ENCODE results near the gene TCF7L2.

Gene TCF7L2

DNA sequence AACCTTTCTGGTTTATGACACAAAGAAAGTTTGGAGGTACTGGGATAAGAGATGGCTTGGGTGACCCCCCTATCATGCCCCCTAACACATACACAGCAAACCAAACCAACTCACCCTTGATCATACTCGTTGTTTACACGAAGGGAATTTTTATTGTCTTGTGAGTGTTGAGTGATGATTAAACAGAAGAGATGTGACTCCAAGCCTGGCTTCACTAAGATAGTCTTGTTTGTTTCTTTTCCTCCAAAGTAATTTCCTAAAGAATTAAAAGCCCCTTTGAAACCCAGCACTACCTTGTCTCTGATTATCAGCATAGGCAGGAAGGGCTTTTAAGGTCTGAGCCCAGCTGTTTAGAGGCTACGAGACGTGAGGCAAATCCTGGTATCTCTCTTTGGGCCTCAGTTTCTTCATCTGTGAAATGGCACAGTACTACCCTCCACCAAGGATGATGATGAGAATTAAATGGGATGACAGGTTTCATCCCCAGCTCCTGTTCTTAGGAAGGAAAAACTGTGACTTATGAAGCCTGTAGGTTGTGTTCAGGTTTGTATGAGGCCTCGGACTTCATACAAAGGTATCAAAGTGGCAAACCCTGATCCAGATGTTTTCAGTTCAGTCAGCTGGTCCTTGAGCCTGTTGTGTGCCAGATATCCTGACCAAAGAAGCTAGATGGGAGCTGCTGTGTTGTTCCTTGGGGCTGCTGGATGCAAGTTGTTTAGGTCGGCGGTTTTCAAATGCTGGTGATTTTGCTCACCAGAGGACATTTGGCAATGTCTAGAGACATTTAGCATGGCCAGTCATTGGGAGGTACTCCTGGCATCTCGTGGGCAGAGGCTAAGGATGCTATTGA, 51.8 kb downstream of the TCF7L2 start:
- Histone ChIP-seq H3K4me1 (ENCODE audit: control insufficient read depth, insufficient read depth, low read depth, low read length) (peaks cover 25% of the 10 kb centered on the region), H2BK12ac (ENCODE audit: low read length in 2 of 2) (no peak overlapping the region), H3K9me3 (ENCODE audit: control insufficient read depth, low read length) (no peaks in the 10 kb centered on the region), H2BK5ac (ENCODE audit: low read depth, low read length, poor library complexity, severe bottlenecking) (no peak overlapping the region), H3K4ac (ENCODE audit: low read depth in 1 of 2, low read length in 2 of 2) (no peak overlapping the region), H2AFZ (ENCODE audit: low read depth, low read length) (no peak overlapping the region), H3K18ac (ENCODE audit: low read depth in 1 of 2, low read length in 2 of 2) (no peak overlapping the region), H2AK5ac (ENCODE audit: low read length, severe bottlenecking) (no peak overlapping the region), H3K27me3 (ENCODE audit: control insufficient read depth in 1 of 2, insufficient read depth in 1 of 2, low read length in 2 of 2) (no peaks in the 10 kb centered on the region), H2BK120ac (ENCODE audit: low read depth, low read length) (peak overlapping the region; percentile 2), H4K91ac (ENCODE audit: low read length) (no peak overlapping the region), H3K9ac (ENCODE audit: low read length) (no peak overlapping the region), H3K23ac (ENCODE audit: low read length in 2 of 2) (no peak overlapping the region), H3K36me3 (ENCODE audit: control insufficient read depth in 1 of 2, insufficient read depth in 2 of 2, low read depth in 1 of 2, low read length in 2 of 2) (peaks cover 0 to 16% of the 10 kb centered on the region in 2 experiments), H3K4me2 (ENCODE audit: low read length, poor library complexity, severe bottlenecking) (no peak overlapping the region), H3K79me1 (replicated peaks; ENCODE audit: low read length, poor library complexity, severe bottlenecking) (peaks cover 34% of the 10 kb centered on the region), H2BK15ac (ENCODE audit: low read depth, poor library complexity, severe bottlenecking) (no peak overlapping the region), H4K8ac (ENCODE audit: low read length) (no peak overlapping the region), H3K14ac (ENCODE audit: low read length in 2 of 2) (no peak overlapping the region), H3K27ac (ENCODE audit: low read length, poor library complexity, severe bottlenecking) (no peak overlapping the region), H3K4me3 (ENCODE audit: insufficient read depth in 1 of 2, low read depth in 1 of 2, low read length in 2 of 2) (no peak overlapping the region)
- peak; percentile 19 for DNase-seq
- WGBS = 94% methylated on average over 6 of the region's 8 CpGs

- Histone ChIP-seq H2AK5ac (ENCODE audit: low read length, severe bottlenecking) (no peak overlapping the region), H3K79me1 (replicated peaks; ENCODE audit: low read length, poor library complexity, severe bottlenecking) (peaks cover 31% of the 10 kb centered on the region)
These were observed 52.4 kb downstream of the TCF7L2 start for GRCh38 chr10:113002449-113002777.

GRCh38 chr10:113003052-113003451, 53.0 kb downstream of the TCF7L2 start:
- Histone ChIP-seq H3K14ac (ENCODE audit: low read length in 2 of 2) (no peak overlapping the region), H4K8ac (ENCODE audit: low read length) (no peak overlapping the region), H3K9me3 (ENCODE audit: control insufficient read depth, low read length) (no peaks in the 10 kb centered on the region), H3K4me1 (ENCODE audit: control insufficient read depth, insufficient read depth, low read depth, low read length) (peaks cover 29% of the 10 kb centered on the region), H3K27me3 (ENCODE audit: control insufficient read depth in 1 of 2, insufficient read depth in 1 of 2, low read length in 2 of 2) (no peaks in the 10 kb centered on the region), H3K4me2 (ENCODE audit: low read length, poor library complexity, severe bottlenecking) (no peak overlapping the region), H3K4me3 (ENCODE audit: insufficient read depth in 1 of 2, low read depth in 1 of 2, low read length in 2 of 2) (no peak overlapping the region), H4K91ac (ENCODE audit: low read length) (no peak overlapping the region), H2BK5ac (ENCODE audit: low read depth, low read length, poor library complexity, severe bottlenecking) (no peak overlapping the region), H3K18ac (ENCODE audit: low read depth in 1 of 2, low read length in 2 of 2) (no peak overlapping the region), H2BK120ac (ENCODE audit: low read depth, low read length) (no peak overlapping the region), H3K4ac (ENCODE audit: low read depth in 1 of 2, low read length in 2 of 2) (no peak overlapping the region), H3K36me3 (ENCODE audit: control insufficient read depth in 1 of 2, insufficient read depth in 2 of 2, low read depth in 1 of 2, low read length in 2 of 2) (peaks cover 0 to 15% of the 10 kb centered on the region in 2 experiments), H2AK5ac (ENCODE audit: low read length, severe bottlenecking) (no peak overlapping the region), H2AFZ (ENCODE audit: low read depth, low read length) (no peak overlapping the region), H3K27ac (ENCODE audit: low read length, poor library complexity, severe bottlenecking) (no peak overlapping the region), H2BK12ac (ENCODE audit: low read length in 2 of 2) (peak overlapping the region in 1 of 2 experiments; percentile 37), H3K79me1 (replicated peaks; ENCODE audit: low read length, poor library complexity, severe bottlenecking) (peaks cover 28% of the 10 kb centered on the region), H2BK15ac (ENCODE audit: low read depth, poor library complexity, severe bottlenecking) (no peak overlapping the region), H3K23ac (ENCODE audit: low read length in 2 of 2) (no peak overlapping the region), H3K9ac (ENCODE audit: low read length) (no peak overlapping the region)
- DNase-seq = no peak
- WGBS = 100% methylated on average over 2 of the region's 3 CpGs

More at GRCh38 chr10:113002449-113002777, 52.4 kb downstream of the TCF7L2 start:
- H3K4me2 ChIP-seq (ENCODE audit: low read length, poor library complexity, severe bottlenecking) = no peak overlapping the region
- H4K91ac ChIP-seq (ENCODE audit: low read length) = no peak overlapping the region
- H2AFZ ChIP-seq (ENCODE audit: low read depth, low read length) = no peak overlapping the region
- peak overlapping the region; percentile 2 for H2BK120ac ChIP-seq (ENCODE audit: low read depth, low read length)
- H3K14ac ChIP-seq (ENCODE audit: low read length in 2 of 2) = no peak overlapping the region
- no peak overlapping the region for H3K18ac ChIP-seq (ENCODE audit: low read depth in 1 of 2, low read length in 2 of 2)
- DNase-seq = no peak
- no peak overlapping the region for H3K4ac ChIP-seq (ENCODE audit: low read depth in 1 of 2, low read length in 2 of 2)
- no peaks in the 10 kb centered on the region for H3K9me3 ChIP-seq (ENCODE audit: control insufficient read depth, low read length)
- no peak overlapping the region for H3K4me3 ChIP-seq (ENCODE audit: insufficient read depth in 1 of 2, low read depth in 1 of 2, low read length in 2 of 2)
- H3K4me1 ChIP-seq (ENCODE audit: control insufficient read depth, insufficient read depth, low read depth, low read length) = peaks cover 26% of the 10 kb centered on the region
- no peaks in the 10 kb centered on the region for H3K27me3 ChIP-seq (ENCODE audit: control insufficient read depth in 1 of 2, insufficient read depth in 1 of 2, low read length in 2 of 2)
- H3K9ac ChIP-seq (ENCODE audit: low read length) = no peak overlapping the region
- H3K23ac ChIP-seq (ENCODE audit: low read length in 2 of 2) = no peak overlapping the region
- no peak overlapping the region for H2BK5ac ChIP-seq (ENCODE audit: low read depth, low read length, poor library complexity, severe bottlenecking)
- H3K27ac ChIP-seq (ENCODE audit: low read length, poor library complexity, severe bottlenecking) = no peak overlapping the region
- H2BK12ac ChIP-seq (ENCODE audit: low read length in 2 of 2) = no peak overlapping the region
- no peak overlapping the region for H4K8ac ChIP-seq (ENCODE audit: low read length)
- H2BK15ac ChIP-seq (ENCODE audit: low read depth, poor library complexity, severe bottlenecking) = no peak overlapping the region
- H3K36me3 ChIP-seq (ENCODE audit: control insufficient read depth in 1 of 2, insufficient read depth in 2 of 2, low read depth in 1 of 2, low read length in 2 of 2) = peaks cover 0 to 15% of the 10 kb centered on the region in 2 experiments
- 70% methylated on average over 1 of the region's 1 CpG for WGBS

- H4K91ac ChIP-seq (ENCODE audit: low read length) = no peak overlapping the region
- 90% methylated on average over 5 of the region's 5 CpGs for WGBS
- no peak overlapping the region for H2BK5ac ChIP-seq (ENCODE audit: low read depth, low read length, poor library complexity, severe bottlenecking)
- no peak overlapping the region for H3K4ac ChIP-seq (ENCODE audit: low read depth in 1 of 2, low read length in 2 of 2)
- H3K79me1 ChIP-seq (replicated peaks; ENCODE audit: low read length, poor library complexity, severe bottlenecking) = peaks cover 32% of the 10 kb centered on the region
- no peak overlapping the region for H3K9ac ChIP-seq (ENCODE audit: low read length)
- peaks cover 31% of the 10 kb centered on the region for H3K4me1 ChIP-seq (ENCODE audit: control insufficient read depth, insufficient read depth, low read depth, low read length)
- H3K23ac ChIP-seq (ENCODE audit: low read length in 2 of 2) = no peak overlapping the region
- H3K36me3 ChIP-seq (ENCODE audit: control insufficient read depth in 1 of 2, insufficient read depth in 2 of 2, low read depth in 1 of 2, low read length in 2 of 2) = peaks cover 0 to 15% of the 10 kb centered on the region in 2 experiments
- H2AFZ ChIP-seq (ENCODE audit: low read depth, low read length) = no peak overlapping the region
- H3K27ac ChIP-seq (ENCODE audit: low read length, poor library complexity, severe bottlenecking) = no peak overlapping the region
- H3K4me2 ChIP-seq (ENCODE audit: low read length, poor library complexity, severe bottlenecking) = no peak overlapping the region
- H2BK12ac ChIP-seq (ENCODE audit: low read length in 2 of 2) = no peak overlapping the region
- no peak overlapping the region for H2BK15ac ChIP-seq (ENCODE audit: low read depth, poor library complexity, severe bottlenecking)
- no peak overlapping the region for H2BK120ac ChIP-seq (ENCODE audit: low read depth, low read length)
- H3K27me3 ChIP-seq (ENCODE audit: control insufficient read depth in 1 of 2, insufficient read depth in 1 of 2, low read length in 2 of 2) = no peaks in the 10 kb centered on the region
- no peak overlapping the region for H3K4me3 ChIP-seq (ENCODE audit: insufficient read depth in 1 of 2, low read depth in 1 of 2, low read length in 2 of 2)
- H3K14ac ChIP-seq (ENCODE audit: low read length in 2 of 2) = no peak overlapping the region
- H2AK5ac ChIP-seq (ENCODE audit: low read length, severe bottlenecking) = no peak overlapping the region
- H4K8ac ChIP-seq (ENCODE audit: low read length) = no peak overlapping the region
- H3K18ac ChIP-seq (ENCODE audit: low read depth in 1 of 2, low read length in 2 of 2) = no peak overlapping the region
- H3K9me3 ChIP-seq (ENCODE audit: control insufficient read depth, low read length) = no peaks in the 10 kb centered on the region
- no peak for DNase-seq
These were observed 54.1 kb downstream of the TCF7L2 start for GRCh38 chr10:113004069-113004618.
